NB4 (cell line): Measurements from ENCODE around the gene SLC22A17.

Source experiments
- DNase-seq: peaks from one replicate; pipeline ENCODE4 v3.0.0; 2010; ENCODE audit warnings: low read depth
- H3K4me3 ChIP-seq: one replicate; pipeline ENCODE4 v1.5.1; 2011; ENCODE audit warnings: mild to moderate bottlenecking, low read depth, low read length, moderate library complexity
- CTCF ChIP-seq: IDR thresholded peaks from one replicate; pipeline ENCODE4 v1.5.1; 2012; ENCODE audit warnings: low read depth, low read length
- MAX ChIP-seq: IDR thresholded peaks from 2 replicates; pipeline ENCODE4 v1.6.1; 2011; ENCODE audit warnings: low read depth, low read length
- MYC ChIP-seq: IDR thresholded peaks from 2 replicates; pipeline ENCODE4 v1.6.1; 2011; ENCODE audit warnings: low read depth, low read length
- POLR2A ChIP-seq: IDR thresholded peaks from 2 replicates; pipeline ENCODE4 v1.6.1; 2011; ENCODE audit warnings: mild to moderate bottlenecking; ENCODE audit not compliant: insufficient read length; ENCODE audit errors: extremely low read depth

The SLC22A17 gene

DNA sequence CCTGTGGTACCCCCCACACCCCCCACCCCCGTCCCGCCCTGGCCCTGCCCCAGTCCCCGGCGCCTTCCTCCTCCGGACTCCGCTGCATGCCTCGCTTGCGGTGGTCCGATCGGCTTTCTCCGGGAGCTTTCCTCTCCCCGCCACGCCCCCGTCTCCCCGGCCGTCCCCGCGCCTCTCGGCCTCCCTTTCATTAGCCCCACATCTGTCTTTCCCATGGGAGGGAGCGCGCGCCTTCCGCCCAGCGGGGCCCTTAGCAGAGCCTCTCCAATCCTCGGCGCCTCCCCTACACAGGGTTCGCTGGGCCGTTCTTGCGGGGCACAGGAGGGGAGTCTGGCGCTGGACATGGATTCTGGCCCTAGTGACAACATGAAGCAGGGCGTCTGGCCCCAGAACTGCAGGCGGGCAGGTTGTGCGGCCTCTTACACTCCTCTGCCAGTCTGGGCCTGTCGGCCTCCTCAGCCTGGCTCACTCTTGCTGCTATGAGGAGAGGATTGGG is 13.8 kb upstream of the SLC22A17 start:
- DNase-seq: no peak
- H3K4me3 ChIP-seq: no peak overlapping the region

GRCh38 chr14:23365732-23366425 is 13.2 kb upstream of the SLC22A17 start:
- no peak for DNase-seq
- H3K4me3 ChIP-seq: no peak overlapping the region

More for the DNA sequence above, 13.8 kb upstream of the SLC22A17 start:
- TF ChIP-seq POLR2A (no peak), CTCF (no peak), MAX (no peak), MYC (no peak)

DNA sequence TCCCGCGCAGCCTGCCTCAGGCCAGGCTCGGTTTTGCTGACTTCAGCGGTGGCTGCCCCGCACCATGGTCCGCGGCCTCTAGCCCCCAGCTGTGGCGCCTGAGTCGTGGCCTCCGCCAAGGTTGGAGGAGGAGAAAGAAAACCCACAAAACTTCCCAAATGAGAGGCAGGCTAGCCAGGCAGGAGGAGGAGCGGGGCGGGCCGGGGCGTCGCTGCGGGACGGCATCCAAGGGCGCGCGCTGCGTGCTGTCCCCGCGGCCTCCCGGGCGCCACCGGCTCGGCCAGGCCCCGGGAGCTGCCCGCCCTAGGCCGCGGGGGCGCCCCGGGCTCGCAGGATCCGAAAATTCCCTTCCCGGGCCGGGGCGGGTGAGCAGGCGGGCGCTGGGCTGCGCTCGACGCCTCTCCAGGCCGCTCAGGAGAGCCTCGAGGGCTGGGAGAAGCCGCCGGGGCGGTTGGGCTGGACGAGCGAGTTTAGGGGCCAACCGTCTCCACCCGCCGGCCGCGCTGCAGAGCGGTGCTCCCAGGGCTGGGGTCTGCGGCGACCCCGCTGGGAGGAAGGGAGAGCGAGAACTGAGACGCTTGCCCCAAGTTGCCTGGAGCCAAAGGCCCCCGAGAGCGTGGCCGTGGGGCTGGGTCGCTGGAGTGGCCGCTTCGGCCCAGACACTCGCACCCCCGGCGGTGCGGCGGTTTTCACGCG is 12.5 kb upstream of the SLC22A17 start, which contains the start of gene EFS:
EFS (minus strand) TSS at position 137 of the 696 bp plus-strand sequence. CDS start 147 bp downstream, outside the sequence.
- TF ChIP-seq MAX: no peak
- TF ChIP-seq CTCF: no peak
- TF ChIP-seq MYC: no peak
- TF ChIP-seq POLR2A: no peak
- H3K4me3 ChIP-seq: no peak within 1 kb of the TSS
- DNase-seq: no peak

More at GRCh38 chr14:23365732-23366425, 13.2 kb upstream of the SLC22A17 start:
- TF ChIP-seq CTCF (no peak), MAX (no peak), POLR2A (no peak)

DNA sequence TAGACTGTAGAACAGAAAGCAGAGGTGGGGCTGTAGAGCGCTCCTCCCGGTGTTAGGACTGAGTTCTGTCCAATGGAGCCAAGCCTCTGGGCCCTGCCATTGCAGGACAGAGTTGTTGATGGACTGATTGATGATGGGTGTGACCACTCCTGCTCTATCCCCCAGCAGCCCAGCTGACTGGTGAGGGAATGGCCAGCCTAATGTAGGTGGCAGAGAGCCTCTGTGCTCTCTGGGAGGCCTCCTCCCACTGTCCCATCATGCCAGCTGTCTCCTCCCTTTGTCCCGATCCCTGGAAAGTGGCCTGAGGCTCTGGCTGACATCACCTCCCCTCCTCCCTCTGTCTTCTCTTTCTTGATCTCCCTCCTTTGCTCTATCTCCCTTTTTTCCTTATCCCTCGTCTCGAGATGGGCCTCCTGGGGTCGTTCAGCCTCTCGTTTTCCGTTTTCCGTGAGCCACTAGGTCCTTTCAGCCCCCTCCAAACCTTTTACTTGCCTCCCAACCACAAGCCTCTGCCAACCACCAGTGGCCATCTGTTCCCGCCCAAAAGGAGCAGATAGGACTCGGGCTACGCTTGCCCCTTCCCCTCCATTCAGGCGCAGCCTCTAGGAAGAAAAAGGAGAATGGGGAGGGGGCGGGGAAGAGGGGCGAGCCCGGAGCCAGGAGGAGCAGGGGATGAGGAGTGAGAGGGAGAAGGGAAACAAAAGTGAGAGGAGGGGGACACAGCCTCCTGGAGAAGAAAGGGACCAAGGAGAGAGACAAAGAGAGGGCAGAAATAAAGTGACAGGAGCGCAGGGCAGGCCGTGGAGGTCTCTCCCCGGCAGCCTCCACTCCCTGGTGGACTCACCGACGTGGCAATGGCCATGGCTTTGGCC is 11.7 kb upstream of the SLC22A17 start:
- H3K4me3 ChIP-seq: no peak overlapping the region
- no peak for DNase-seq
- TF ChIP-seq CTCF (no peak), POLR2A (no peak), MYC (no peak), MAX (no peak)

GRCh38 chr14:23362200-23362599 is 9.5 kb upstream of the SLC22A17 start:
- no peak overlapping the region for H3K4me3 ChIP-seq
- DNase-seq: peak; percentile 16
- TF ChIP-seq MYC (no peak), MAX (no peak), POLR2A (no peak), CTCF (no peak)
